Fibroblast of the conjunctiva (primary cell): Measurements from ENCODE around the gene SUSD4.
"Not testable (repeated sequence)": the region's sequence is repeated elsewhere in the genome, so short reads cannot be mapped to it uniquely, and the experiment has no call there.

Experiments
- DNase-seq: peaks from one replicate; pipeline ENCODE4 v3.0.0-alpha.2; 2010; ENCODE audit warnings: low read depth

Gene SUSD4

DNA sequence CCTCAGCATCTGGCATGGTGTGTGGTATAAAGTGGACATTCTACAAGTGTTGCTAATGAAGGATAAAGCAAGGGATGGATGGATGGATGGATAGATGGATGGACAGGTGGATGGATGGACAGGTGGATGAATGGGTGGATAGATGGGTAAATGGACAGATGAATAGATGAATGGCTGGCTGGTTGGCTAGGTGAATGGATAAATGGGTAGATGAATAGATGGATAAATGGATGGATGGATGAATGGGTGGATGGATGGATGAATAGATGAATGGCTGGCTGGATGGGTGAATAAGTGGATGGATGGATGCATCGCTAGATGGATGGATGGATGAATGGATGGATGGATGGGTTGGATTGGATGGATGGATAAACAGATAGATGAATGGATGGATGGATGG lies 66.2 kb downstream of the SUSD4 start:
- DNase-seq, result no peak

DNA sequence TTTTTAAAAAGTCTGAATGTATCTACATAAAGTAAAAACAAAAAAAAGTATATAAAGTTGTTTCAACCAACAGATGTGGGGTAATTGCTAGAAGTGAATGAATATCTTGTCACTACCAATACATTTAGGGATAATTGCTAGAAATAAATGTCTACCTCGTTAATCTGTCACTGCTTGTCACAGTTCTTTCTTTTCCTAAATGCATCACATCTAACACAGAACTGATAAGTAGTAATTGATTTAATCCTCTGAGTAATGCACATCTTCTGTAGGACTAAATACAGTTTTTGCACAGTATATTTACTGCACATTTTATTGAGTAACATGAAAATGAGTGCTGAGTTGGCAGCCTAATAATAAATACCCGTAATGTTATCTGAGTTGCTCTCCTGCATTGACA lies 72.2 kb downstream of the SUSD4 start:
- no peak for DNase-seq

DNA sequence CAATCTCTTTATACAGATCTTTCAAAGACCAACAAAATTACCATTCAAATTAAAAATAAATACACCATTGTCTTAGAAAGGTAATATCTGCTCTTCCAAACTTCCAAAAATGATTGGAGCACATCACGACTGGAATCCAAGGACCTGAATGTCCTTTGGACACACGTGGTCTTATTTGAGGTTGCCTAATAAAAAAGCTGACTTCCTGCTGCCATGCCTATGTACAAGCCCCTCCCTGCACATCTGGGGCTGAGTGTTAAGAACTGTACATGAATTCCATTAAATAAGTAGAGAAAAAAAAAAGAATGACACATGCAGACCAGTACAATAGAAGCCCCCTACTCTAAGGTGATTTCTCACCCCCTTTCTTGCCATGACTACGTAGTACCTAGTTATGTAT lies 73.6 kb downstream of the SUSD4 start:
- DNase-seq, result no peak

DNA sequence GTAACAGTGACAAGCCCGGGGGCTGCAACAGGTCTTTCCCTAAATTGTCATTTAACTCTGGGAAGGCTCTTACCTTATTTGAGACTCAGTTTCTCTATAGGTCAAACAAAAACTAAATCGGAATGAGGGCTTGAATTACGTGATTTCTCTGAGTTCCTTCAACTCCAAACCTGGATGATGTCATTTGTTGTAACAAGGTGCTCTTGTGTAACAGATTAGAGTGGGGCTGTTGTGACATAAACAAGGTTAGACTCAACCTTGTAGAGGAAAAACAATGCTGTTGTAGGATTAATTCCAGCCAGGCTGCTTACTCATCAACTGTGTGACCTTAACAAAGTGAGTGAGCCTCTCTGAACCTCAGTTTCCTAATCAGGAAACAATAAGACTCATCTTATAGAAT lies 74.4 kb downstream of the SUSD4 start:
- no peak for DNase-seq

DNA sequence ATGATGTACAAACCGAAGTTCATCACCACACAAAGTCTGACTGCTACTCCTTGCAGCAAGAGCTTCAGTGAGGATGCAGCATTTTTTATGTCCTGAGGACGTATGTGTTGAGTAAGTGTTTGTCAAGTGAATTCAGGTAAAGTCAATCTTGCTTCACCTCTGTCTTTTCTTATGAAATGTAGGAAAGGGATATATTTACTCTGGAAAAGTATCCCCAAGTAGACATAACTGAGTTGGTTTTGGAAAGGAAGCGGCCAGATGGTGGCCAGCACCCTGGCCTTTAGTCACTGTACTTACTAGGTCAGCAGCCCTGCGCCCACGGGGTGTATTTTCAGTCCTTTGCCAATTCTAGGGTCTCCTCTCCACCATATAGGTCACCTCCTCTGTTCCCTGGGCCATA lies 75.2 kb downstream of the SUSD4 start:
- DNase-seq, result no peak

DNA sequence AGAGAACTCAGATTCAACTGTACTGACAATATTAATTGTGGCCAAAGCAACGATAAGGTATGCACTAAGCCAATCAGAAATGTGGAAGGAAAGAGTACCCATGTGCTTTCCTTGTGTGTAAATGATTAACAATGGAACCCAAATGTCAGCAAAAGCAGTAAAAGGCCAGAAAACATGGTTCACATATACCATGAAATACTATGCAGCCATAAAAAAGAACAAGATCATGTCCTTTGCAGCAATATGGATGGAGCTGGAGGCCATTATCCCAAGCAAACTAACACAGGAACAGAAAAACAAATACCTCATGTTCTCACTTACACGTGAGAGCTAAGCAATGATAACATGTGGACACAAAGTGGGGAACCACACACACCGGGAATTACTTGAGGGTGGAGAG lies 78.5 kb downstream of the SUSD4 start:
- no peak for DNase-seq

DNA sequence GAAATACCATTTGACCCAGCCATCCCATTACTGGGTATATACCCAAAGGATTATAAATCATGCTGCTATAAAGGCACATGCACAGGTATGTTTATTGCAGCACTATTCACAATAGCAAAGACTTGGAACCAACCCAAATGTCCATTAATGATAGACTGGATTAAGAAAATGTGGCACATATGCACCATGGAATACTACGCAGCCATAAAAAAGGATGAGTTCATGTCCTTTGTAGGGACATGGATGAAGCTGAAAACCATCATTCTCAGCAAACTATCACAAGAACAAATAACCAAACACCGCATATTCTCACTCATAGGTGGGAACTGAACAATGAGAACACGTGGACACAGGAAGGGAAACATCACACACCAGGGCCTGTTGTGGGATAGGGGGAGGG lies 80.3 kb downstream of the SUSD4 start:
- DNase-seq, result not testable (repeated sequence)

DNA sequence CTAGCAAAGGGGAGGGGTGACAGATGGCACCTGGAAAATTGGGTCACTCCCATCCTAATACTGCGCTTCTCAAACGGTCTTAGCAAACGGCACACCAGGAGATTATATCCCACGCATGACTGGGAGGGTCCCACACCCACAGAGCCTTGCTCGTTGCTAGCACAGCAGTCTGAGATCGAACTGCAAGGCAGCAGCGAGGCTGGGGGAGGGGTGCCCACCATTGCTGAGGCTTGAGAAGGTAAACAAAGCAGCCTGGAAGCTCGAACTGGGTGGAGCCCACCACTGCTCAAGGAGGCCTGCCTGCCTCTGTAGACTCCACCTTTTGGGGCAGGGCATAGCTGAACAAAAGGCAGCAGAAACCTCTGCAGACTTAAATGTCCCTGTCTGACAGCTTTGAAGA lies 85.7 kb downstream of the SUSD4 start:
- not testable (repeated sequence) for DNase-seq

DNA sequence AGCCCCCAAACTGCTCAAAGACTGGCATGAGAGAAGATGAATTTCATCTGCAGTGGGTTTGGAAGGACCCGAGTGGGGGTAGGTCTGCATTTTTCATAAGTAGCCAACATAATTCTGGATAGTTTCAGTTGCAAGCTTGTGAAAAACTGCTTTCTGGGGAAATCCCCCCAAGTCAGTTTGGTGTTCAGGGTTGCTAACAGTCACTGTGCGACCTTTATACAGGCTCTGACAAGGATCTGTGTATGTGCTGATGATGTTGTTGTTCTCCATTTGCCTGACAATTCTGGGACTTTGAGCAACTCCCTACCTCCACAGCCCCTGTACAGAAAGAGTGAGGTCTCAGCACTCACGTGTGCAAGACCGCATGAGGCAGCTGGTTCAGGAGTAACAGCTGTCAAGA lies 87.9 kb downstream of the SUSD4 start:
- DNase-seq, result no peak

DNA sequence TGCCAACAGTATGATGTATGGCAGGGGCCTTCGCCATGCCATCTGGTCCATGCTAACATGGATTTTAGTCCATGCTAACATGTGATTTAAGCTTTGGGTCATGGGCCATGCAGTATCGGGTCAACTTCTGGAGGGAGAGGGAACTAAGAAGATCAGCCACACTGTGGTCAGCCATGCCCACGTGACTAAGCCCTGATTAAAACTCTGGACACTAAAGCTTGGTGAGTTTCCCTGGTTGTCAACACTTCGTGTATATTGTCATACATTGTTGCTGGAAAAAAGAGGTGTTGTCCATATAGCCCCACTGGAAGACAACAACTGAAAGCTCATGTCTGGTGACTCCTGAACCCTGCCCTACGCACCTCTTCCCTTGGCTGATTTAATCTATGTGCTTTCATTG lies 90.5 kb downstream of the SUSD4 start:
- no peak for DNase-seq

DNA sequence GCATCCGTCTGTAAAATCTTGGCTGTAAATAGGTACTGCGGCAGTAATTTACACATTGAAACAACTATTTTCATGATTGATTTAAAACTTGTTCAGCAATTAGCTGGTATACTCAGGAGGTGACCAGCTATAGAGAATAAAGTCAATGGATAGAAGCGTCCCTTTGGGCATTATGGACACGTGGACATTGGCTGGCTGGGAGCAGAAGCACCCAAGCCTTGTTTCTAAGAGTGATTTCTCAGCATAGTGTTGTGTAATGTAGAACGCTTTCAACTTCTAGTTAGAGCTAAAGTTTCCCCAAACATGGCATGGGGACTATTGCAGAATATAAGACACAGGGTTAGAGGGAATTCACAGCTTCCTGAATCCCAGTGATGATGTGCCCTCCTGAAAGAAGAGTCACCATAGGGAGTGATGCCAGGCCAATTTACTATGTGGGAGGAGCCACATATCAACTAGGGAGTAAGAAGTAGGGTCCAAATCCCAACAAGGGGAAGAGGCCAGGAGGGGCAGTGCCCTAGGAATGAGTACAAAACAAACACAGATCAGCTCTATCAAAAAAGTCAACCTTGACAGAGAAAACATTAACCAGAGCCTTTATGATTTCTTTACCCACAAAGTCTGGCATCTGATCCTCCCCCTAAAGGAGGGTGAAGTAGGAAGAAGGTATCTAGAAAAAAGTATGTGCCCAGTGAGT lies 92.7 kb downstream of the SUSD4 start:
- DNase-seq, result no peak

DNA sequence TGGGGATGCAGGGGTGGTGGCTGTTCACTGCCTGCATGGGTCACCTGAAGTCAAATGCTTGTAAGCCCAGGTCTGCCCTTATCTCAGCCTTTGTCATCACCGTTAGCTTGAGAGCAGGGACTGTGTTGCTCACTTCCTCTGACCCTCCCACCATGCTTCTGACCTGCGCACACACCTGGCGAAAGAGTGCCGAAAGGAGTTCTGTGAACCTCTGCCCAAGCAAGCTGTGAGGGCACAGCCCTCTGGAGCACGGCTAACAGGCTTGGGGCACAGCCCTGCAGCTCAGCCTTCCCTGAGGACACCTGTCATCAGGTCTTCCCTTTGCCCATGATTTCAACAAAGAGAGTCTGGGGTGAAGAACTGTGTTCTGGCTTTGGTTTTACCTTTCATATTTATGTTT lies 93.8 kb downstream of the SUSD4 start:
- DNase-seq, result no peak

DNA sequence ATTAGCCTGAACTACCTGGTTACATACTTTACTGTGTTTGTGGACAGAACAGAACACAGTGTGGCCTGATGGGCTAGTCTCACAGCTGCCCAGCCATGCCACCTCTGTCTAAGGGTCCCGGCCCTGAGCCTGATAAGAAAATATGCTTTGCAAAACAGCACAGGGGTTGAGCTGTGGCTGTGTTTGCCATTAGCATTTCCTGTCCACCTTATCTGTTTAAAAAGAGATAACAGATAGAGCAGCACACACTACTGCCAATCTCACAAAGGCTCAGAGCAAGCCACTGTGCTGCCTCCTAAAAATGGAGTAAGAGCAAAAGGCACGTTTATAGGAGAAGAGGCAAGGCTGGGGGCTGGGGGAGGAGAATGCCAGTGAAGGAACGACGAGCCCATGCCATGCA lies 95.0 kb downstream of the SUSD4 start:
- no peak for DNase-seq

DNA sequence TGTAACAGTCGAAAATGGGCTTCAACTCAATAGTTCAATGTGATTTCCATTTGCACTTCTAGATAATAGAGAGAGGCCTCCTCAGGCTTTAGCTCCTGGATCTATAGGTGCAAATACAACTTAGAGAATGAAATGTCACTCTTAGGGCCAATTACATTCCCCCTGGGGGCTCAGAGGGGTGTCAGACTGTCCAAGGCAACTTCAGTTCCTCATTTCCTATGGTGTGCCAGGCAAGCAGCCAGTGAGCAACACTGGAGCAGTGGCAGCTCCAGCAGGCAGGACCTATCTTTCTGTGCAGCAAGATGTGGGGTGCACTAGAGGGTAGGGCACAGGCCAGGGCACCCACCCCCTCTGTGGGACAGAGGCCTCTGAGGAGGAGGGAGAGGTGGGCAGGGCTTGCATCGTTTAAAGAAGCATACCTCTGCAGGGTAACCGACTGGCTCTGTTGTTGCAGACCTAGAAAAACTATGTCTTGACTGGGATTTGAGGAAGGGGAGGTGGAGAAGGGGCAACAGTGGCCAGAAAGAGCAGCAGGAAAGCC lies 97.3 kb downstream of the SUSD4 start:
- no peak for DNase-seq

DNA sequence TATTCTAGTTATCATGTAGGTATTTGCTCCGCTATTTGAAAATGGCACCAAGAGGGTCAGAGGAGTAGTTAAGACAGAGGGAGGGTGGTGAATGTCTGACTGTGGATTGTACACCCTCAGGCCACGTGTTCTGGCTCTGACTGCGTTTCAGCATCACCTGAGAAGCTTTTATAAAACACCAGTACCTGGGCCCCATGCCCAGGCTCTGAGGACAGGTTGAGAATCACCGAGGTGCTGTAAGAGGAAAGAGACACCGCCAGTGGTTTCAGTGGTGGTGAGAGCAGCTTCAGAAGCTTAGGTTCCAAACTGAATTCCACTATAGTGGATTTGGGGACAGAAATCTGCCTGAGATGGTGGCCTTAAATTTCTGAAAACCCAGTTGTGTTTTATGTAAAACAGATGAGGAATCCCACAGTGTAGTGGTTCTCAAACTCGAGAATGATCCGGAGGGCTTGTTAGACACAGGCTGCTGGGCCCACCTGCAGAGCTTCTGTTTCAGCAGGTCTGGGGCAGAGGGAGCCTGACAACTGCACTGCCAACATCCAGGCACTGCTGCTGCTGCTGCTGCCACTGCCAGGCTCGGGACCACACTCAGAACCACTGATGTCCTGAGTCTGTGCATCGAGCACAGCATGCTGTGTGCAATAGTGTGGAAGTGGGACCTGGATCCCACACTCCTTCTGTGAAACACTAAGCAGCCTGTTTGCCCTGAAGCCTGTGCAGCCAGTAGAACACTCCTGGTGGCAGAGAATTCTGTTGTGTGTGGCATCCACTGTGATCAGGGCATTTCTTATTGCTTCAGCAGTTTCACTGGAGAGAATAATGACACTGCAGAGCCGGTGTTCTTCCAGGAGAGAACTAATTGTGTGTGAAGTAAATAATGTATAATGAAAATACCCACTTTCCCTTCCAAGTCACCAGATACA lies 98.7 kb downstream of the SUSD4 start:
- no peak for DNase-seq

DNA sequence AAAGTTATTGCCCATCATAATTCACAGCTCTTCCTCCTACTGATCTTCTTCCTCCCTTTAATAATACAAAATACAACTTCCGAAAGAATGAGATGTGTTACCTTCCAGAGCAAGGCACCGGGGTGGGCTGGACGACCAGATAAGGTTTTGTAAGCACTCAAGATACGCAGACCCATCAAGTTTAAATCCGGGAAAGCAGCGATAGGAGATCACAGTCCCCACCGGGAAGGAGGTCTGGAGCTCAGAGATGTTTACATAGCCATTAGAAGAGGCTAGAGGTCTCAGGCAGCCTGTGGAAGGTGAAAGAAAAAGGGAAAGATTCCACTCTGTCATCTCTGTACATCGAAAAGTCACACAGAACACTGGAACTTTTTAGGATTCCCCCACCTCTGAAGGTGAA lies 99.4 kb downstream of the SUSD4 start:
- no peak for DNase-seq

DNA sequence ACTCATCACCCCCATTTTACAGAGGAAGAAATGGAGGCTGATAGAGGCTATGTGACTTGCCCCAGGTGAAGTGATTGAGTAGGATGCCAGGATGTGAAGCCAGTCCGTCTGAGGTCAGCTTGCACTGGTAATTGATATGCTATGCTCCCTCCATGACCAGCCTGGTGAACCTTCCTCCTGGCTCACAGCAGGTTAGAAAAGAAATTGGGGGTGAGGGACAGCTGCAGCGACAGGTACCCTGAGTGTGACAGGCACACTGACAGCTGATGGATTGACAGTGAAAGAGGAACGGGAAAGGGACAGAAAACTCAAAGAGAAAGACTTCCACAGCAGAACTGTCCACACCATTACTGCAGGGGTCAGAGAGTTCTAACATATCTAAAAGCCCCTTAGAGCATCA lies 102.1 kb downstream of the SUSD4 start:
- DNase-seq, result no peak

DNA sequence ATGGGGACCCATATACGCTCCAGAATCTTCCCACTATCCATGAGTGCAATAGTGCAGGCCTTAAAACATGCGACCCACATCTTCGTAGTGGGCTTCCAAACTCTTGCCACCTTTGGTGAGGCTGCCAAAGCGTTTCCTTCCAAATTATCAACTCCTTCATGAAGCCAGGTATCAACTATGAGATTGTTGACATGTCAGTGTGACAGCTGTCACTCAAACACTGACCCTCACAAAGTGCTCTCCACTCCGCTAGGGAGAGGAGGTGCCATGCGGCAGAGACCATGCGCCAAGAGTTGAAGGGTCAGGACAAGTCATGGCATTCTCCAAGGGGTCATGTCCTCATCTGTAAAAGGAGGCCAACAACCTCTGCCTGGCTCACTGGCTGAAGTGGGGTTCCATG lies 103.3 kb downstream of the SUSD4 start:
- DNase-seq, result no peak

DNA sequence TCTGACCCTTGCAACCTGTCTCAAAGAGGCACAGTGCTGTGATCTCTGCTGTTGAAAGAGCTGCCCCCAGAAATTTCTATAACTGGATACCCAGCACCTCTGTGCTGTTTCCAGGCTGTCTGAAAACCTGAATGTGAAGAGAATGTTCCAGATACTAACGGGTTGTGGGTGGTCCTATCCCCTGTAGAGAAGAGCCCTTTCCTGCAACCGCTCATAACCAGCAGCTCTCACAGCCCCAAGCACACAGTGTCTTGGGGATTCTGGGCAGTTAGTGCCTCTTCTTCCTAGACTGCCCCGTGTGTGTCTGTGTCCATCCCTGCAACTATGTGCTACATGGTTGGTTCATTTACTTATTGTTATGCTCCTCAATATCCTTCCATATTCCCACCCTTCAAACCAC lies 104.5 kb downstream of the SUSD4 start:
- DNase-seq, result no peak

DNA sequence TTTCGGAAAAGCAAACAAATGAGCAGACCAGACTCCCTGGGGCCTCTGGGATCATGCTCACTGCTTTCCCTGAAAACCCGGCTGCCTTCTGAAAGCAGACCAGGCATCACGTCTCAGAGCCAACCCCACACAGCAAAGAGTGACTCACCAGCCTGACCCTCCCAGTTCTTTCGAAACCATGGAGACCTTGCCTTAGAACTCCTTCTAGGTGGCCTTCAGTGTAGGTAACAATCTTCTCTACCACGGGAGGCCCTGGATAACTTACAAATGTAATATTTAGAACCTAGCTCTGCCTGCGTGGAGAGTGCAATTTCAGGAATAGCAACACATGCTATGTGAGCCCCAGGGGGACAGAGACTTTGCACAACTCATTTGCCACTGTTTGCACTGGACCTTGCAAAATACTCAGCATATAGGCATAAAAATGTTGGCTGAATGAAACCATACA lies 105.2 kb downstream of the SUSD4 start:
- no peak for DNase-seq

DNA sequence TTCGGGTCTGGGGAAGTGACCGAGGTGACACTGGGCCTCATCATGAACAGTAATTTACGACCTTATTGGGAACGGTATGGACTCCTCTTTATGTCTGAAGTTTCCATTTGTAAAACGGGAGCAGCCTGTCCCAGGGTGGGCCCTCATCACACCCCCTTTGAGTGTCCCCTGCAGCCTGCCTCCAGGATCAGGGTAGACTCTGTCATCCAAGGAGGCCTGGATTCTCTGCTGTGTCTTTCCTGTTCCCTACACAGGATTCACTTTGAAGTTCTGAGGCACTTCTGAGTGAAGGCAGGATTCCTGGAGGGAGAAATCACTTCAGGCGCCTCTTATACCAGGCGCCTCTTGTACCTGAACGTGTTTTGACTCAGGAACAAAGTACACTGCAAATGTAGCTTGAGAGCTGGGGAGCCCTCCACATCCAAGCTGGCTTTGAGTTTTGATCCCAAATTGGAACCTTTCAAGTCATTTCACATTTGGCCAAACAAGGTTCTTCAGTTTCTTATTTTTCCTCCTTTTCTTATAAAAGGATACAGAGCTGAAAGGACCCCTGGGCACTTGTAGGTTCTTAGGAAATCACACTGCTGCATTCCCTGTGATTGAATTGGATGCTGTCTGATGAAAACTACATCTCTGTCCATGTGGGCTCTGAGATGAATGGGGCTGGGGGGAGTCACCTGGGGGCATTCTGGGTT lies 106.0 kb downstream of the SUSD4 start:
- DNase-seq, result no peak

DNA sequence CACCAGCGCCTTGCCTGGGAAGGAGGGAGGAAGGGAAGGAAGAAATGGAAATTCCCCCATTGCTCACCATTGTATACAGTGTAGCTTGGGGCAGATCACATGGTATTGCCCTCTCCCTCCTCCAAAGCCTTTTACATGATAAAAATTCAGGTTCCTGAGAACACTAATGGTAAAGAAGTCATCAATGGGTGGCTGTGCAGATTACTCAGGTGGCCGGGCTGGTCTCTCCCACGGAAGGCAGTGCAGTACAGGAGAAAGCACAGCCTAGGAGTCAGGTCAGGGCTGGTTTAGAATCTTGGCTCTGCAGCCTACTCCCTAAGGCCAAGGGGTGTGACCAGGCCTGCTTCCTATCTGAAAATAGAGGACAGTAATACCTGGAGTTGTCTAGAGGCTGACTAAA lies 107.9 kb downstream of the SUSD4 start:
- DNase-seq, result no peak

DNA sequence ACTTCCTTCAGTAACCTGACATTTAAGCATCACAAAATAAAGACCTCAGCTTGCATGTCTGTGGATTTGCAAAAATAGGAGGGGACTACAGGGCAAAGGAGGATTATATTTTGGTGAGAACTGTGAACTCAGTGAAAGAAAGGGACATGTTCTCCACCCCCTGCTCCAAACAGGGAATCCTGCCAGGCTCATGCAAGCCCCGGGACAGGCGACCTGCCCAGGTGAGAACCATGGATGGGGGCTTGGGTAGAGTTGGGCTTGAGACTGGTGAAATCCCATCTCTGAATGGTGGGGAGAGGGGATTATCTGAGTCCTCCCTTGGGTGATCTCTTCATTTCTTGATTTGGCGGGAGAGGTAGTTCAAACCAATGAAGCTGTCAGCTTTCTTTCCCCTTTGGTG lies 110.1 kb downstream of the SUSD4 start:
- no peak for DNase-seq
